Sigmoid colon (tissue), 7 donors: Measurements from ENCODE around the gene ROR1. TPM values are rescaled to one million over a fixed set of nuclear protein-coding genes. Genes with fewer than 3 reads are reported as not detected.

Experiments
- DNase-seq: peaks from one replicate; pipeline ENCODE4 v3.0.0-alpha.2; 2019
- H3K27ac ChIP-seq, 4 donors: fragments of 200-600 bp; sonication (generic); one replicate each; pipeline ENCODE4 v1.5.1; 2016 to 2019; ENCODE audit warnings: mild to moderate bottlenecking in 1 of 4
- H3K27me3 ChIP-seq, 3 donors: fragments of 200-600 bp; sonication (generic); one replicate each; pipeline ENCODE4 v1.5.1; 2019; ENCODE audit warnings: mild to moderate bottlenecking in 1 of 3
- H3K36me3 ChIP-seq, 4 donors: fragments of 200-600 bp; sonication (generic); one replicate each; pipeline ENCODE4 v1.5.1; 2016 to 2019
- H3K4me1 ChIP-seq, 4 donors: fragments of 200-600 bp; sonication (generic); one replicate each; pipeline ENCODE4 v1.5.1; 2017 to 2019
- H3K4me3 ChIP-seq, 4 donors: fragments of 200-600 bp; sonication (generic); one replicate each; pipeline ENCODE4 v1.5.1; 2017 to 2019; ENCODE audit warnings: mild to moderate bottlenecking in 2 of 4, moderate library complexity in 1 of 4
- H3K9me3 ChIP-seq, 4 donors: fragments of 200-600 bp in 3 of 4; sonication (generic) in 3 of 4; one replicate each; pipeline versions ENCODE4 v1.5.1 to v1.6.1; 2013 to 2019
- EP300 ChIP-seq, 4 donors: sonication (generic); formaldehyde crosslinking; IDR thresholded peaks; one replicate each; pipeline ENCODE4 v1.6.1; 2017; ENCODE audit warnings: antibody characterized with exemption in 4 of 4
- POLR2A ChIP-seq, 2 donors: fragments of 450-650 bp; IDR thresholded peaks; one replicate each; pipeline ENCODE4 v1.6.1; 2016; ENCODE audit warnings: antibody characterized with exemption in 2 of 2, mild to moderate bottlenecking in 2 of 2, moderate library complexity in 2 of 2
- POLR2AphosphoS5 ChIP-seq, 4 donors: sonication (generic); formaldehyde crosslinking; IDR thresholded peaks; one replicate each; pipeline ENCODE4 v1.6.1; 2017; ENCODE audit warnings: antibody characterized with exemption in 4 of 4
- WGBS, 2 donors: extraction: QIAGEN DNeasy Blood & Tissue Kit; methylation state at CpG; one replicate each; pipeline ENCODE4 v1.1.7; 2013; 5-methylcytosine and 5-hydroxymethylcytosine counted together
- intact Hi-C: fragments of 100-400 bp; cut with DNase I; formaldehyde crosslinking; loops from one replicate; pipeline ENCODE4 v1.15.1; 2023
- polyA plus RNA-seq, 3 donors: library from polyadenylated mRNA; stranded (reverse); fragments of 200-250 nt; gene quantifications; one replicate each; pipeline ENCODE4 v1.2.3, GENCODE V29; 2013
- total RNA-seq, 4 donors: library from RNA; depleted of rRNA; stranded (reverse); fragments of >200 nt; gene quantifications; one replicate each; pipeline ENCODE4 v1.1.0, GENCODE V29; 2016
- TF ChIP-seq, protein P1 (sequence below), 4 experiments: fragments of 450-650 bp in 3 of 4; fragments of 200-600 bp in 1 of 4; IDR thresholded peaks; one replicate each; pipeline ENCODE4 v1.5.1; 2016 to 2019; ENCODE audit warnings: antibody characterized with exemption in 4 of 4, mild to moderate bottlenecking in 3 of 4, moderate library complexity in 2 of 4
- donor health status: healthy with polysubstance abuse.
- donor health status: Bipolar disorder and iron deficiency.
- donor health status: healthy.

Gene ROR1
- total and polyA plus RNA-seq, 7 donors = under 0.01 to 37.1 (median 27.3) TPM

GRCh38 chr1:63928186-63929105 is 154.6 kb downstream of the ROR1 start:
- Histone ChIP-seq H3K27ac (peak overlapping the region in 3 of 4 donors; percentile 28 to 67 (median 66)), H3K4me3 (no peak overlapping the region)
- DNase-seq = peak; percentile 74

GRCh38 chr1:63929106-63929478 is 155.3 kb downstream of the ROR1 start:
- peak overlapping the region in 3 of 4 donors; percentile 28 to 67 (median 66) for H3K27ac ChIP-seq
- H3K9me3 ChIP-seq = no peaks in the 10 kb centered on the region
- no peak for DNase-seq
- 56 to 69% methylated on average over 3 of the region's 3 CpGs for WGBS, 2 donors
- no peaks in the 10 kb centered on the region for H3K27me3 ChIP-seq
- no peaks in the 10 kb centered on the region for H3K36me3 ChIP-seq
- H3K4me1 ChIP-seq = peaks cover 0 to 26% (median 20%) of the 10 kb centered on the region in 4 donors
- TF ChIP-seq POLR2AphosphoS5 (IDR thresholded peaks at IDR 0.05) (no peak), POLR2A (IDR thresholded peaks at IDR 0.05) (no peak), EP300 (IDR thresholded peaks at IDR 0.05) (no peak)
- TF ChIP-seq, protein P1, sequence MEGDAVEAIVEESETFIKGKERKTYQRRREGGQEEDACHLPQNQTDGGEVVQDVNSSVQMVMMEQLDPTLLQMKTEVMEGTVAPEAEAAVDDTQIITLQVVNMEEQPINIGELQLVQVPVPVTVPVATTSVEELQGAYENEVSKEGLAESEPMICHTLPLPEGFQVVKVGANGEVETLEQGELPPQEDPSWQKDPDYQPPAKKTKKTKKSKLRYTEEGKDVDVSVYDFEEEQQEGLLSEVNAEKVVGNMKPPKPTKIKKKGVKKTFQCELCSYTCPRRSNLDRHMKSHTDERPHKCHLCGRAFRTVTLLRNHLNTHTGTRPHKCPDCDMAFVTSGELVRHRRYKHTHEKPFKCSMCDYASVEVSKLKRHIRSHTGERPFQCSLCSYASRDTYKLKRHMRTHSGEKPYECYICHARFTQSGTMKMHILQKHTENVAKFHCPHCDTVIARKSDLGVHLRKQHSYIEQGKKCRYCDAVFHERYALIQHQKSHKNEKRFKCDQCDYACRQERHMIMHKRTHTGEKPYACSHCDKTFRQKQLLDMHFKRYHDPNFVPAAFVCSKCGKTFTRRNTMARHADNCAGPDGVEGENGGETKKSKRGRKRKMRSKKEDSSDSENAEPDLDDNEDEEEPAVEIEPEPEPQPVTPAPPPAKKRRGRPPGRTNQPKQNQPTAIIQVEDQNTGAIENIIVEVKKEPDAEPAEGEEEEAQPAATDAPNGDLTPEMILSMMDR (IDR thresholded peaks at IDR 0.05) = no peak
- no peak overlapping the region for H3K4me3 ChIP-seq
- intact Hi-C loops = no loop called here

More at GRCh38 chr1:63928186-63929105, 154.6 kb downstream of the ROR1 start:
- WGBS, 2 donors = 58 to 67% methylated on average over 7 of the region's 7 CpGs
- Histone ChIP-seq H3K27me3 (no peaks in the 10 kb centered on the region), H3K36me3 (no peaks in the 10 kb centered on the region), H3K4me1 (peaks cover 0 to 30% (median 20%) of the 10 kb centered on the region in 4 donors), H3K9me3 (no peaks in the 10 kb centered on the region)
- intact Hi-C loops = no loop called here
- TF ChIP-seq POLR2A (IDR thresholded peaks at IDR 0.05) = no peak
- TF ChIP-seq POLR2AphosphoS5 (IDR thresholded peaks at IDR 0.05) = peak in 2 of 4 donors; percentile 50 to 52
- TF ChIP-seq EP300 (IDR thresholded peaks at IDR 0.05) = peak in 3 of 4 donors; percentile 29 to 72 (median 68)
- TF ChIP-seq, protein P1 (IDR thresholded peaks at IDR 0.05) = no peak

DNA sequence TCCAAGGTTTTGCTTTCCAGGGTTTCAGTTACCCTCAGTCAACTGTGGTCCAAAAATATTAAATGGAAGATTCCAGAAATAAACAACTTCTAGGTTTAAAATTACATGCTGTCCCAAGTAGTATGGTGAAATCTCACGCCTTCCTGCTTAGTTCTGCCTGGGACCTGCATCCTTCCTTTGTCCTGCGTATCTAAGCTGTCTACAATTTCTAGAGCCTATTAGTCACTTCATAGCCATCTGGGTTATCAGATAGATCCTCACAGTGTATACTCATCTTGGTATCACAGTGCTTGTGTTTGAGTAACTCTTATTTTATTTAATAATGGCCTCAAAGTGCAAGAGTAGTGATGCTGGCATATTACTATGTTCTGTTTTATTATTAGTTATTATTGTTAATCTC is 157.7 kb downstream of the ROR1 start:
- intact Hi-C loops = no loop called here
- no peaks in the 10 kb centered on the region for H3K27me3 ChIP-seq
- H3K4me3 ChIP-seq = no peak overlapping the region
- peaks cover 0 to 33% (median 22%) of the 10 kb centered on the region in 4 donors for H3K4me1 ChIP-seq
- no peaks in the 10 kb centered on the region for H3K9me3 ChIP-seq
- H3K27ac ChIP-seq = no peak overlapping the region
- WGBS, 2 donors = 94 to 95% methylated on average over 2 of the region's 2 CpGs
- no peaks in the 10 kb centered on the region for H3K36me3 ChIP-seq
- DNase-seq = no peak
- TF ChIP-seq EP300 (IDR thresholded peaks at IDR 0.05) = no peak
- no peak for TF ChIP-seq POLR2AphosphoS5 (IDR thresholded peaks at IDR 0.05)
- TF ChIP-seq POLR2A (IDR thresholded peaks at IDR 0.05) = no peak
- TF ChIP-seq, protein P1 (IDR thresholded peaks at IDR 0.05) = no peak

- Histone ChIP-seq H3K36me3 (no peaks in the 10 kb centered on the region), H3K4me1 (peaks cover 0 to 12% (median 2%) of the 10 kb centered on the region in 4 donors), H3K9me3 (no peaks in the 10 kb centered on the region), H3K4me3 (no peak overlapping the region), H3K27me3 (no peaks in the 10 kb centered on the region), H3K27ac (no peak overlapping the region)
- TF ChIP-seq EP300 (IDR thresholded peaks at IDR 0.05) (no peak), POLR2AphosphoS5 (IDR thresholded peaks at IDR 0.05) (no peak), POLR2A (IDR thresholded peaks at IDR 0.05) (no peak)
- TF ChIP-seq, protein P1 (IDR thresholded peaks at IDR 0.05) = no peak
- intact Hi-C loops = no loop called here
- DNase-seq = no peak
- WGBS, 2 donors = 84 to 98% methylated on average over 1 of the region's 1 CpG
Observed at GRCh38 chr1:63934697-63935096, 160.9 kb downstream of the ROR1 start.
